ENCODE measurements around the gene UPK1A.
A peak's percentile ranks its signal among the peaks of the same experiment; 100 is the strongest.

UPK1A gene

GRCh38 chr19:35693422-35693821 lies 27.1 kb downstream of the UPK1A start:
- DNase-seq: no peak

- peak; percentile 63 for DNase-seq
Measured at GRCh38 chr19:35693835-35694599, 27.7 kb downstream of the UPK1A start.

GRCh38 chr19:35695895-35696422 lies 29.6 kb downstream of the UPK1A start:
- DNase-seq: no peak

DNA sequence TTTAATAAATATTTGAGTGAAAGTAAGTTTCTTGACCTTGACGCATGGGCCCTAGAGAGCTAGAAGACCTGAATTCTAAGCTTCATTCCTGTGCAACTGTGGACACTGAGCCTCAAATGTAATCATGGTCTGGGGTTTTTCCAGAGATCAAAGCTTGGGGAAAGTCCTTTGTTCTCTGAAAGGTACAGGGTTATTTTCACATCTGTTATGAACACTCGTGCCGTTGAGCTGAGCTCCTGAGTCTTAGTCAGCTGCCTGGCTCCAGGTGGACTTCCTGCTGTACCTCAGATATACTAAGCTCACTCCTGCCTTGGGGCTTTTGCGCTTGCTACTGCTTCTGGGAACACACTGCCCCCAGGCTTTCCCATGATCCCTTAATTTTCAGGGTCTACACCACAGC lies 30.5 kb downstream of the UPK1A start:
- DNase-seq: no peak

- DNase-seq: peak; percentile 97
Measured at GRCh38 chr19:35702223-35703012, 36.1 kb downstream of the UPK1A start.

GRCh38 chr19:35703343-35703742 lies 37.0 kb downstream of the UPK1A start:
- DNase-seq: no peak

- no peak for DNase-seq
Measured at GRCh38 chr19:35704218-35704617, 37.9 kb downstream of the UPK1A start, which contains the start of gene ZBTB32. TSS of gene ZBTB32 (plus strand) at chr19:35704558. CDS start at chr19:35714627, 10,069 bp downstream.

DNA sequence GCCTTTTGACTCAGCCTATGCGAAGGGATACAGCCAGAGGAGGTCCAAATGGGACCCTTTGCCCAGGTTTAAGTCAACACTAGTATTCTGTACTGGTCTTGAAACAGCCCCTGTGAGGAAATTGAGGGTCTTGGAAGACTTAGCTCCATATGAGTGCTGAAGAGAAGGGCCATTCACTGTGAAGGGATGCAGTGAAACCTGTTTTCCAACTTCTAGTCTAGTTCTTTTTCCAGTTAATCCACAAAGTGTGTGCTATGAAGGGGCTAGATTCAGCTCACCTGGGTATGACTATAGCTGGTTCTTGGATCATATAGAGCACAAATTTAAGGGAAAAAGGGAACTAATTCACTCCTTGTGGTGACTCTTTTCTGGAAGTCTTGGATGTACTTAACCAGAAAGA lies 42.1 kb downstream of the UPK1A start:
- DNase-seq: no peak

DNA sequence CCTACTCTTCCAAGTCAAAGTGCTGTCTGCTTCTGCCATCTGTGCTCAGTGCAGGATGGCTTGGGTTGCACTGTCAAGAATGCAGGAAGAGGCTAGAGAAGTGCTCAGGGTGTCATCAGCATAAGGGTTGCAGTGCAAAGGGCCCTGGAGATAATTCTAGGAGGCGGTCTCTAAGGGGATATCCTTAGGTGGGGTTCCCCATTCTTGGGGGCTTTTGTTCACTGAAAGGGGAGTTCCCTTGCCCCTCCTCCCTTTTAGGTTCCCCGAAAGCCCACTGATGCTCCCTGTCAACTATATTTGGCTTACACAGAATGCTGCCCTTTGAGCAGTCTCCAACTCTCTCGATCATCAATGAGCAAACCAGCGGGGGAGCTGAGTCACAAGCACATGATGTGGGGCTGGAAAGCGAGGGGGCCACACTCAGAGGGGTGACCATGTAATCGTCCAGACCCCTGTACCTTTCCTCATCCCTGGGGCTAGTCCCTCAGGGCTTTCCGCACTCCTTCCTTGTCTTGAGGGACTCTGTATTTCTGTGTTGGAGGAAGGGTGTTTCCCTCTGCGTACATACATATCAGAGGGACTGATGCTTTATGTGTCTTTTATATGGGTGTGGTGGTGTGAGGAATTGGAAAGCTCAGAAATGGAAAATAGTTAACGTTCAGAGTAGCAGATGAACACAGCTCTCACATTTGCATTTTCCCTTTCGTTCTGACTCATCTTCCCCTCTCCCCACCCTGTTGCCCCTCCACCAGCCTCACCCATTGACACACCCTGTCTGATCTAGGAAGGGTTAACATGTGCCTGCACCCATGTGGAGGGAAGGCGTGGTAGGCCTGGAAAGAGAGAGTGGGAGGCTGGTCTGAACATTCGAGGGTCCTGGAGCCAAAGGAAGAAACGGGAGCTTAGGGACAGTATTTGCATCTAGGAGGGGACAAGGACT lies 44.7 kb downstream of the UPK1A start:
- DNase-seq: no peak

DNA sequence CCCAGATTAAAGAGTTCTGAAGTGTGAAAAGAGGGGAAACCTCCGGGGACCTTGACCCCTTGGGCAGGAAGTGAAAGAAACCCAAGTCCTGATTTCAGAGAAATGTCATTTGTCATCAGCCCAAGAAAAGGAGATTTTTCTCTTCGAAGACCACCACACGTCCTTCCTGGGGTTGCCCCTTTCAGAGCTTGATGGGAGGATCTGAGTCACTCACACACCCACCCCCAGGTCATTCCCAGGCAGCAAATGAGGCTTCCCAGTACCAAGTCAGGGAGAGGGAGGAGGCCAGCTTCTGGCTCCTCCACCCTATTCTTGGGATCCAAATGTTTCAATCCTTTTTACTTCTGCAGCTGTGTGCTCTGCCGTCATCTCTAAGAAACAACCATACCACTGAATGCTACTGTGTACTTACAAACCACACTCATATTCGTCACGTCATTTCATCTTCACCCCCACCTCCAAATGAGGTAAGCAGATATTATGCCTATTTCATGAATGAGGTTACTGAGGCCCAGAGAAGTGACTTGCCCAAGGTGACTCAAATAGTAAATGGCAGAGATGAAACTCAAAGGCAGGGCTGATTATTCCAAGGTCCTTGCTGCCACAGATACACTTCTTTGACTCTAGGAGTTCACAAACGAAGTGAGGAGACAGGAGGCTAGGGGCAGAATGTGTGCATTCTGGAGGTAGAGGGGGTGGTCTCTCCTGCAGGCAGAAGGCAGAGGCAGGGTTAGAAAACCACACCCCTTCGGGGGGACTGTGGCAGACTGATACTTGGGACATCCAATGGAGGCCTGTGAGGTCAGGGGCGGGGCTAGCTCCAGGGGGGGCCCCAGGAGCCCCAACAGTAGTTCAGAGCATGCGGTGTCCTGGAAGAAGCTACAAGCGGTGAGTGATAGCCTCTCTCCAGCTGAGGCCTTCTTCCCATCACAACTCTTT lies 46.5 kb downstream of the UPK1A start:
- no peak for DNase-seq

DNA sequence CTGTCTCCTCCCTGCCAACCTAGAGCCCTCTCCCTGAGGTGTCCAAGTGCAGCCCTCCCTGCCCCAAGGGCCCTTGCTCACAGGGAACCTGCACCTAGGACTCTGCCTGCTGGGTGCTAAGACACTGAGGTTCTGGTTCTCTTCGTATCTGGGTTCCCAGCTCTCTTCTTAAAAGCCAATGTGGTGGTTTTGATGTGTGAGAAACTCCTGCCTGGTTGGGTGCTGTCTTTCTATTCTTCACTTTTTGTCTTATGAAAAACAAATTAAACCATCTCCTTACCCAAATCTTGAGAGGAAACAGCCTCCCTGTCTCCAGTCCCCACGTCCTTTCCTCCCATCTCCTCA lies 47.2 kb downstream of the UPK1A start:
- no peak for DNase-seq

- no peak for DNase-seq
Measured at GRCh38 chr19:35713904-35714495, 47.7 kb downstream of the UPK1A start.

DNA sequence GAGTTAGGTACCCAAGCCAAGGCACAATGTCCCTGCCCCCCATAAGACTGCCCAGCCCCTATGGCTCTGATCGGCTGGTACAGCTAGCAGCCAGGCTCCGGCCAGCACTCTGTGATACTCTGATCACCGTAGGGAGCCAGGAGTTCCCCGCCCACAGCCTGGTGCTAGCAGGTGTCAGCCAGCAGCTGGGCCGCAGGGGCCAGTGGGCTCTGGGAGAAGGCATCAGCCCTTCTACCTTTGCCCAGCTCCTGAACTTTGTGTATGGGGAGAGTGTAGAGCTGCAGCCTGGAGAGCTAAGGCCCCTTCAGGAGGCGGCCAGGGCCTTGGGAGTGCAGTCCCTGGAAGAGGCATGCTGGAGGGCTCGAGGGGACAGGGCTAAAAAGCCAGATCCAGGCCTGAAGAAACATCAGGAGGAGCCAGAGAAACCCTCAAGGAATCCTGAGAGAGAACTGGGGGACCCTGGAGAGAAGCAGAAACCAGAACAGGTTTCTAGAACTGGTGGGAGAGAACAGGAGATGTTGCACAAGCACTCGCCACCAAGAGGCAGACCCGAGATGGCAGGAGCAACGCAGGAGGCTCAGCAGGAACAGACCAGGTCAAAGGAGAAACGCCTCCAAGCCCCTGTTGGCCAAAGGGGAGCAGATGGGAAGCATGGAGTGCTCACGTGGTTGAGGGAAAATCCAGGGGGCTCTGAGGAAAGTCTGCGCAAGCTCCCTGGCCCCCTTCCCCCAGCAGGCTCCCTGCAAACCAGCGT lies 48.5 kb downstream of the UPK1A start:
- no peak for DNase-seq

DNA sequence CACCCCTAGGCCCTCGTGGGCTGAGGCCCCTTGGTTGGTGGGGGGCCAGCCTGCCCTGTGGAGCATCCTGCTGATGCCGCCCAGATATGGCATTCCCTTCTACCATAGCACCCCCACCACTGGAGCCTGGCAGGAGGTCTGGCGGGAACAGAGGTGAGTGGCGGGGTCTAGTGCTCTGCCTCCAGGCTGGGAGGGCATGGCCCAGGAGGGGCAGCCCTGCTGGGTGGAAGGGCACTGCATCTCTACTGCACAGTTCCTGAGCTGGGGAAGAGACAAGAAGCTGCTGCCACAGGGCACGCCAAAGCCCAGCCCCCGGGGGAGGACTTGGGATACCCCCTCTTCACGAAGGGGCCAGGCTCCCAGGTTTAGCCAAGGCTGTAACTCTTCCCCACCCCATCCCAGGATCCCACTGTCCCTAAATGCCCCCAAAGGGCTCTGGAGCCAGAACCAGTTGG lies 49.1 kb downstream of the UPK1A start:
- no peak for DNase-seq

GRCh38 chr19:35715981-35716800 lies 49.9 kb downstream of the UPK1A start:
- peak; percentile 36 for DNase-seq

GRCh38 chr19:35716801-35717664 lies 50.7 kb downstream of the UPK1A start:
- DNase-seq: peak; percentile 79

DNA sequence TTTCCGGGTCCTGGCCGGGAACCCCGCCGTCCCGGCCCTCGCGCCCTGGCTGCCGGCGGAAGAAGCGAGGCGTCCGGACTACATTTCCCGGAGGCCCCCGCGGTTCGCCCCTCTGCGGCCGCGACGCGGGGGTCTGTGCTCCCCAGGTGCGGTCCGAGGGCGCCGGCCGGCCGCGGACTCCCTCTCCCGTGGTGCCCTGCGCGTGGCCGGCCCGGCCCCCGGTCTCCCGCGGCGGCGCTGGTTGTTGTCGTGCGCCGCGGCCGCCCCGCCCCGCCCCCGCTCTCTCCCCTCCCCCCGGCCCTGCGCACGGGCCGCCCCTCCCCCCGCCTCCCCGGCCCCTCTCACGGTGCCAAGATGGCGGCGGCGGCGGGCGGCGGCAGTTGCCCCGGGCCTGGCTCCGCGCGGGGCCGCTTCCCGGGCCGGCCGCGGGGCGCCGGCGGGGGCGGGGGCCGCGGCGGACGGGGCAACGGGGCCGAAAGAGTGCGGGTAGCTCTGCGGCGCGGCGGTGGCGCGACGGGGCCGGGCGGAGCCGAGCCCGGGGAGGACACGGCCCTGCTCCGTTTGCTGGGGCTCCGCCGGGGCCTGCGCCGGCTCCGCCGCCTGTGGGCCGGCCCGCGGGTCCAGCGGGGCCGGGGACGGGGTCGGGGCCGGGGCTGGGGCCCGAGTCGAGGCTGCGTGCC lies 51.5 kb downstream of the UPK1A start, which contains the start of gene KMT2B:
Gene KMT2B, plus strand, starts transcription at position 339 of the 680 bp plus-strand sequence. Its CDS starts 16 bp downstream, at position 355.
- peak; percentile 93 for DNase-seq
